ENCODE measurements around the gene LYAR. TPM values are rescaled to one million over a fixed set of nuclear protein-coding genes. Genes with fewer than 3 reads are reported as not detected.
"Not testable (repeated sequence)": the region's sequence is repeated elsewhere in the genome, so short reads cannot be mapped to it uniquely, and the experiment has no call there.

The LYAR gene
- total and polyA plus RNA-seq, 4 experiments from 2014 or later: 59.1 to 79.8 (median 70.5) TPM

GRCh38 chr4:4257705-4258104, 32.2 kb downstream of the LYAR start:
- intact Hi-C loops (cut with micrococcal nuclease); POLR2A ChIA-PET (ENCODE audit: partially characterized antibody); H3K27me3 ChIP-seq (ENCODE audit: insufficient read depth, low read length); H3K36me3 ChIP-seq (ENCODE audit: insufficient read depth, low read length); H3K27ac ChIP-seq (ENCODE audit: low read depth, low read length); H3K4me1 ChIP-seq (ENCODE audit: insufficient read depth, low read length); H3K9me3 ChIP-seq (ENCODE audit: control insufficient read depth in 1 of 2, low read length in 2 of 2); H3K4me3 ChIP-seq (ENCODE audit: low read length in 2 of 2); H3K4me3 Mint-ChIP-seq; H3K27ac Mint-ChIP-seq; H3K9me3 Mint-ChIP-seq; H3K27me3 Mint-ChIP-seq; DNase-seq; H3K36me3 Mint-ChIP-seq: not testable (repeated sequence)
- CTCF ChIA-PET (ENCODE audit: partially characterized antibody): interaction anchor here (1.4 to 3.7 kb wide), 3 partner anchors 11 to 78 kb away, joined by 4 to 161 read pairs (median 35); no protein-coding TSS in a partner anchor
- peaks cover 4 to 11% (median 6%) of the 10 kb centered on the region in 4 donors for H3K4me1 Mint-ChIP-seq

DNA sequence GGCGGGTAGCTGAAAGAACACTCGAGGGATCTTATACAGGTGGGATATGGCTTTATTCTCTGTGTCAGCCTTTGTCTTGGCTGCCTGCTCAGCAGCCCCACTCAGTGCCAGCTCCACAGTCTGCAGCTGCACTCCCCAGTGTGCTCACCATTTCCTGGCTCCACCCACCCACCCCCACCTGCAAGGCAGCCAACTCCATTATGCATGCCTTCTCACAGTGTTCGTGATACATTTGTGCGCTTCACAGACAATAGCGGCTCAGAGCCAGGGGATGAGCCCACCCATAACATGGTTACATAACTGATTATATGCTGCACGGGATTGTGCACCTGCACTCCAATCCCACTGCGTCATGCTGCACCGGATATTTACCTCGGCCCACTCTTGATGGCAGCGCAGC, 33.2 kb downstream of the LYAR start:
- Histone ChIP-seq H3K9me3 (ENCODE audit: control insufficient read depth in 1 of 2, low read length in 2 of 2) (no peaks in the 10 kb centered on the region), H3K36me3 (ENCODE audit: insufficient read depth, low read length) (no peaks in the 10 kb centered on the region), H3K4me3 (ENCODE audit: low read length in 2 of 2) (no peak overlapping the region), H3K27ac (ENCODE audit: low read depth, low read length) (no peak overlapping the region), H3K4me1 (ENCODE audit: insufficient read depth, low read length) (no peaks in the 10 kb centered on the region), H3K27me3 (ENCODE audit: insufficient read depth, low read length) (no peaks in the 10 kb centered on the region)
- CTCF ChIA-PET (ENCODE audit: partially characterized antibody): interaction anchor here (1.7 to 3.5 kb wide), 4 partner anchors 27 to 174 kb away, joined by 3 to 25 read pairs (median 11); no protein-coding TSS in a partner anchor
- no peaks in the 10 kb centered on the region for H3K27me3 Mint-ChIP-seq
- H3K4me1 Mint-ChIP-seq: peaks cover 4 to 11% (median 7%) of the 10 kb centered on the region in 4 donors
- no peak for DNase-seq
- peaks cover 0 to 1% (median 0%) of the 10 kb centered on the region in 8 donors for H3K9me3 Mint-ChIP-seq
- no peak overlapping the region for H3K27ac Mint-ChIP-seq
- no peak overlapping the region for H3K4me3 Mint-ChIP-seq
- POLR2A ChIA-PET (ENCODE audit: partially characterized antibody): interaction anchor here (0.7 to 1.1 kb wide), 2 partner anchors 9 to 12 kb away, joined by 3 to 4 read pairs; partner anchors contain the start of gene TMEM128
- no peaks in the 10 kb centered on the region for H3K36me3 Mint-ChIP-seq
- intact Hi-C loops (cut with micrococcal nuclease): no loop called here

DNA sequence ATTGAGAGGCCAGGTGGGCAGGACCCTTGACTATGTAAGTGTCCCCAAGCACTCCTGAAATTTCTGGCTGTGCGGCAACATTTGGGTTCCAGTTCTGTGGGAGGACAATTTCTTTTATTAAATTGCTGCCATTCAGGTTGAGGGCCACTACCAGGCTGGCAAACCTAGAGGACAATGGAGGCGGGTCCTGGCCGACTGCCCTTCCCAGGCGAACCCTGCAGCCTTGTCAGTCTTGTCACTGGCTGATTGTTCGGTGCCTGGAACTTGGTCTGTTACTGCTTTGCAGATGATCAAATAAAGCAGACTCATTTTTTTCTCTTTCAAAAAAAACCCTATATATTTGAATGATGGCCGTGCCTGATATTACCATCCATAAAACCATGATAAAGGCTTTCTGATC, 35.3 kb downstream of the LYAR start:
- H3K27ac ChIP-seq (ENCODE audit: low read depth, low read length): no peak overlapping the region
- H3K4me3 Mint-ChIP-seq: no peak overlapping the region
- no peaks in the 10 kb centered on the region for H3K36me3 ChIP-seq (ENCODE audit: insufficient read depth, low read length)
- ChIA-PET POLR2A (ENCODE audit: partially characterized antibody) (no interaction called here), CTCF (ENCODE audit: partially characterized antibody) (interaction anchor here (1.4 to 3.5 kb wide), 4 partner anchors 77 to 176 kb away, joined by 4 to 25 read pairs (median 8); no protein-coding TSS in a partner anchor)
- intact Hi-C loops (cut with micrococcal nuclease): no loop called here
- no peaks in the 10 kb centered on the region for H3K4me1 ChIP-seq (ENCODE audit: insufficient read depth, low read length)
- peak overlapping the region in 1 of 7 donors; percentile 13 for H3K27ac Mint-ChIP-seq
- H3K9me3 Mint-ChIP-seq: peaks cover 0 to 1% (median 0%) of the 10 kb centered on the region in 8 donors
- no peaks in the 10 kb centered on the region for H3K36me3 Mint-ChIP-seq
- peaks cover 0 to 2% (median 0%) of the 10 kb centered on the region in 4 donors for H3K4me1 Mint-ChIP-seq
- no peak overlapping the region for H3K4me3 ChIP-seq (ENCODE audit: low read length in 2 of 2)
- H3K9me3 ChIP-seq (ENCODE audit: control insufficient read depth in 1 of 2, low read length in 2 of 2): no peaks in the 10 kb centered on the region
- H3K27me3 Mint-ChIP-seq: no peaks in the 10 kb centered on the region
- no peak for DNase-seq
- H3K27me3 ChIP-seq (ENCODE audit: insufficient read depth, low read length): no peaks in the 10 kb centered on the region

GRCh38 chr4:4254199-4254598, 35.8 kb downstream of the LYAR start:
- no peak overlapping the region for H3K4me3 ChIP-seq (ENCODE audit: low read length in 2 of 2)
- intact Hi-C loops (cut with micrococcal nuclease): no loop called here
- Mint-ChIP-seq H3K27ac (peak overlapping the region in 1 of 7 donors; percentile 13), H3K4me3 (no peak overlapping the region), H3K36me3 (no peaks in the 10 kb centered on the region), H3K27me3 (no peaks in the 10 kb centered on the region), H3K9me3 (peaks cover 0 to 1% (median 0%) of the 10 kb centered on the region in 8 donors), H3K4me1 (peaks cover under 1 to 2% (median 2%) of the 10 kb centered on the region in 4 donors)
- POLR2A ChIA-PET (ENCODE audit: partially characterized antibody): interaction anchor here (1.0 kb wide), 1 partner anchor 79 kb away, joined by 3 read pairs; no protein-coding TSS in a partner anchor
- H3K9me3 ChIP-seq (ENCODE audit: control insufficient read depth in 1 of 2, low read length in 2 of 2): no peaks in the 10 kb centered on the region
- no peaks in the 10 kb centered on the region for H3K4me1 ChIP-seq (ENCODE audit: insufficient read depth, low read length)
- no peak for DNase-seq
- no peaks in the 10 kb centered on the region for H3K27me3 ChIP-seq (ENCODE audit: insufficient read depth, low read length)
- H3K27ac ChIP-seq (ENCODE audit: low read depth, low read length): no peak overlapping the region
- no peaks in the 10 kb centered on the region for H3K36me3 ChIP-seq (ENCODE audit: insufficient read depth, low read length)
- CTCF ChIA-PET (ENCODE audit: partially characterized antibody): interaction anchor here (0.9 to 3.5 kb wide), 4 partner anchors 19 to 177 kb away, joined by 3 to 25 read pairs (median 8); no protein-coding TSS in a partner anchor

GRCh38 chr4:4249866-4250265, 40.1 kb downstream of the LYAR start:
- POLR2A ChIA-PET (ENCODE audit: partially characterized antibody): interaction anchor here (2.5 kb wide), 1 partner anchor 10 kb away, joined by 23 read pairs; no protein-coding TSS in a partner anchor
- Histone ChIP-seq H3K4me1 (ENCODE audit: insufficient read depth, low read length) (peaks cover 18% of the 10 kb centered on the region), H3K36me3 (ENCODE audit: insufficient read depth, low read length) (peaks cover 4% of the 10 kb centered on the region), H3K9me3 (ENCODE audit: control insufficient read depth in 1 of 2, low read length in 2 of 2) (no peaks in the 10 kb centered on the region), H3K4me3 (ENCODE audit: low read length in 2 of 2) (no peak overlapping the region), H3K27ac (ENCODE audit: low read depth, low read length) (no peak overlapping the region), H3K27me3 (ENCODE audit: insufficient read depth, low read length) (no peaks in the 10 kb centered on the region)
- Mint-ChIP-seq H3K4me1 (peaks cover 23 to 36% (median 29%) of the 10 kb centered on the region in 4 donors), H3K27ac (peak overlapping the region in 3 of 7 donors; percentile 19 to 98 (median 61)), H3K4me3 (peak overlapping the region in 3 of 8 donors; percentile 25 to 67 (median 37)), H3K36me3 (peaks cover 7 to 21% of the 10 kb centered on the region in 2 donors), H3K9me3 (peaks cover 0 to 5% (median 0%) of the 10 kb centered on the region in 8 donors), H3K27me3 (no peaks in the 10 kb centered on the region)
- intact Hi-C loops (cut with micrococcal nuclease): no loop called here
- DNase-seq: no peak
- CTCF ChIA-PET (ENCODE audit: partially characterized antibody): interaction anchor here (1.0 to 4.0 kb wide), 6 partner anchors 10 to 180 kb away, joined by 3 to 35 read pairs (median 24); no protein-coding TSS in a partner anchor

GRCh38 chr4:4249342-4249741, 40.6 kb downstream of the LYAR start:
- ChIA-PET CTCF (ENCODE audit: partially characterized antibody) (interaction anchor here (0.8 to 4.0 kb wide), 8 partner anchors 10 to 293 kb away, joined by 3 to 35 read pairs (median 6); partner anchors contain the start of gene STX18), POLR2A (ENCODE audit: partially characterized antibody) (interaction anchor here (2.0 to 3.2 kb wide), 5 partner anchors 10 to 214 kb away, joined by 8 to 33 read pairs (median 17); no protein-coding TSS in a partner anchor)
- H3K27ac Mint-ChIP-seq: peak overlapping the region in 6 of 7 donors; percentile 98 to 99 (median 98)
- Histone ChIP-seq H3K27ac (ENCODE audit: low read depth, low read length) (peak overlapping the region; percentile 80), H3K4me1 (ENCODE audit: insufficient read depth, low read length) (peaks cover 18% of the 10 kb centered on the region)
- peak overlapping the region in 5 of 8 donors; percentile 11 to 98 (median 95) for H3K4me3 Mint-ChIP-seq
- intact Hi-C loops (cut with micrococcal nuclease); H3K27me3 ChIP-seq (ENCODE audit: insufficient read depth, low read length); DNase-seq; H3K4me3 ChIP-seq (ENCODE audit: low read length in 2 of 2); H3K27me3 Mint-ChIP-seq; H3K9me3 ChIP-seq (ENCODE audit: control insufficient read depth in 1 of 2, low read length in 2 of 2); H3K9me3 Mint-ChIP-seq; H3K36me3 ChIP-seq (ENCODE audit: insufficient read depth, low read length): not testable (repeated sequence)
- peaks cover 23 to 38% (median 30%) of the 10 kb centered on the region in 4 donors for H3K4me1 Mint-ChIP-seq
- H3K36me3 Mint-ChIP-seq: peaks cover 11 to 25% of the 10 kb centered on the region in 2 donors

DNA sequence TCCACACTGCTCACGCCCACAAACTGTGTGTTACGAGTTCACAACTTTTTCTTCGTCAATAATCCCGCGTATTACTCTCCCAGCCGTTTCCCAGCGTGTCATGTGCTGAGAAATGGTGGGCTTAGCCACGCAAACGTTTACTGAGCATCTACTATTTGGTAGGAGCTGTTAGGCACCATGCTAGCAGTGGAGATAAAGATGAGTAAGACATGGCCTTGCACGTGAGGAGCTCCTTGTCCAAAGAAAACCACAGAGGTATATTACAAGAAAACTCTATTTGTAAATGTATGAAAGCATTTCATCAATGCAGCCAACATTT, 41.1 kb downstream of the LYAR start:
- H3K4me3 ChIP-seq (ENCODE audit: low read length in 2 of 2): peak overlapping the region; percentile 92 to 95
- H3K9me3 ChIP-seq (ENCODE audit: control insufficient read depth in 1 of 2, low read length in 2 of 2): no peaks in the 10 kb centered on the region
- intact Hi-C loops (cut with micrococcal nuclease): loop anchor here (1.0 kb wide), 3 partner anchors 41 to 137 kb away; partner anchors contain the start of genes LYAR and ZBTB49
- no peaks in the 10 kb centered on the region for H3K27me3 Mint-ChIP-seq
- peaks cover 13% of the 10 kb centered on the region for H3K36me3 ChIP-seq (ENCODE audit: insufficient read depth, low read length)
- peaks cover 12 to 28% of the 10 kb centered on the region in 2 donors for H3K36me3 Mint-ChIP-seq
- peak overlapping the region; percentile 80 for H3K27ac ChIP-seq (ENCODE audit: low read depth, low read length)
- peaks cover 0 to 5% (median 0%) of the 10 kb centered on the region in 8 donors for H3K9me3 Mint-ChIP-seq
- H3K27me3 ChIP-seq (ENCODE audit: insufficient read depth, low read length): no peaks in the 10 kb centered on the region
- peaks cover 18% of the 10 kb centered on the region for H3K4me1 ChIP-seq (ENCODE audit: insufficient read depth, low read length)
- peak overlapping the region; percentile 91 to 98 (median 96) for H3K4me3 Mint-ChIP-seq
- POLR2A ChIA-PET (ENCODE audit: partially characterized antibody): interaction anchor here (1.1 to 3.2 kb wide), 9 partner anchors 8 to 214 kb away, joined by 4 to 33 read pairs (median 9); partner anchors contain the start of genes LYAR and ZBTB49
- no peak for DNase-seq
- peak overlapping the region; percentile 98 to 99 (median 99) for H3K27ac Mint-ChIP-seq
- CTCF ChIA-PET (ENCODE audit: partially characterized antibody): interaction anchor here (0.8 to 2.7 kb wide), 6 partner anchors 11 to 293 kb away, joined by 3 to 33 read pairs (median 5); partner anchors contain the start of gene STX18
- peaks cover 23 to 40% (median 30%) of the 10 kb centered on the region in 4 donors for H3K4me1 Mint-ChIP-seq

Measured in CD4-positive, alpha-beta memory T cell (primary cell).